ENCODE data around the gene SOCS2. TPM values are rescaled to one million over a fixed set of nuclear protein-coding genes. Genes with fewer than 3 reads are reported as not detected.
A peak's percentile ranks its signal among the peaks of the same experiment; 100 is the strongest.

SOCS2 gene
- total RNA-seq, 1 experiment from 2014 or later: 57.2 TPM

GRCh38 chr12:93626160-93626559 lies 53.7 kb downstream of the SOCS2 start:
- H3K9ac ChIP-seq (ENCODE audit: extremely low read depth, insufficient read length, low read length): no peak overlapping the region
- no peak overlapping the region for H3K23ac ChIP-seq (ENCODE audit: insufficient read length, low read depth, low read length)
- H2AFZ ChIP-seq (ENCODE audit: low read length): no peak overlapping the region
- no peak overlapping the region for H2BK20ac ChIP-seq (ENCODE audit: low read depth, low read length, poor library complexity, severe bottlenecking)
- H3T11ph ChIP-seq (ENCODE audit: low read length): no peak overlapping the region
- H3K79me1 ChIP-seq (ENCODE audit: insufficient read depth, low read depth, low read length, poor library complexity, severe bottlenecking): no peaks in the 10 kb centered on the region
- no peak overlapping the region for H3K18ac ChIP-seq (ENCODE audit: insufficient read length, low read depth, low read length)
- no peak overlapping the region for H2BK120ac ChIP-seq (ENCODE audit: low read depth, low read length, poor library complexity, severe bottlenecking)
- no peak overlapping the region for H3K4ac ChIP-seq (ENCODE audit: low read depth, low read length)
- H2AK5ac ChIP-seq (ENCODE audit: insufficient read length, low read length): no peak overlapping the region
- H2BK5ac ChIP-seq (ENCODE audit: insufficient read length, low read length): no peak overlapping the region
- Mint-ChIP-seq H3K36me3 (ENCODE audit: insufficient read depth in 1 of 3, low read depth in 3 of 3) (no peaks in the 10 kb centered on the region; a peak in 1 of 7 replicates), H3K27ac (no peak overlapping the region), H3K4me3 (no peak overlapping the region), H3K9me3 (no peaks in the 10 kb centered on the region), H3K27me3 (ENCODE audit: low read depth) (no peaks in the 10 kb centered on the region), H3K4me1 (peaks cover 5 to 10% of the 10 kb centered on the region in 2 experiments; a peak in 2 of 4 replicates)
- no peaks in the 10 kb centered on the region for H4K20me1 ChIP-seq (ENCODE audit: control insufficient read depth, insufficient read depth, insufficient read length)
- no peak for TF ChIP-seq CTCF (conservative IDR thresholded peaks at IDR 0.05)
- no peak overlapping the region for H3K27ac ChIP-seq (ENCODE audit: insufficient read length, low read depth, low read length)
- H3K27me3 ChIP-seq (ENCODE audit: insufficient read depth, low read length): no peaks in the 10 kb centered on the region
- no peak overlapping the region for H2BK15ac ChIP-seq (ENCODE audit: low read depth, low read length)
- no peak overlapping the region for H4K5ac ChIP-seq (ENCODE audit: insufficient read length, low read depth, low read length)
- H2BK12ac ChIP-seq (ENCODE audit: insufficient read length, low read depth, low read length): no peak overlapping the region
- DNase-seq: peak; percentile 8
- H4K8ac ChIP-seq (replicated peaks; ENCODE audit: insufficient read length, low read depth, low read length): no peak overlapping the region
- H4K91ac ChIP-seq (ENCODE audit: insufficient read length, low read depth, low read length): no peak overlapping the region
- H3K23me2 ChIP-seq (ENCODE audit: insufficient read length, low read depth, low read length, poor library complexity, severe bottlenecking): no peaks in the 10 kb centered on the region
- no peaks in the 10 kb centered on the region for H3K4me1 ChIP-seq (ENCODE audit: insufficient read depth, low read length)
- no peak overlapping the region for H3K4me2 ChIP-seq (ENCODE audit: insufficient read depth, insufficient read length, low read length)
- H3K56ac ChIP-seq (ENCODE audit: insufficient read length, low read depth, low read length): no peak overlapping the region
- no peaks in the 10 kb centered on the region for H3K9me3 ChIP-seq (ENCODE audit: control insufficient read depth, low read depth, low read length)
- H3K79me2 ChIP-seq (ENCODE audit: insufficient read depth, low read length): no peaks in the 10 kb centered on the region
- WGBS (ENCODE audit: extremely low coverage, insufficient read length, low lambda C conversion rate): no CpG with 5 or more reads among the region's 4 CpGs
- no peak overlapping the region for H3K14ac ChIP-seq (ENCODE audit: insufficient read depth, low read length)

Other genes with a start within 250 kb of the SOCS2 start
- 39.9 and 40.6 TPM in 2 replicates for gene NUDT4, start 194.8 kb upstream of the SOCS2 start, total RNA-seq (2021)
- 188 and 192 TPM in 2 replicates for gene UBE2N, start 130.7 kb upstream of the SOCS2 start, total RNA-seq (2021)
- 108 and 112 TPM in 2 replicates for gene MRPL42, start 105.2 kb upstream of the SOCS2 start, total RNA-seq (2021)
- gene CRADD, start 104.7 kb downstream of the SOCS2 start, total RNA-seq (2021): 7.6 and 8.1 TPM in 2 replicates

Measured in H9 (cell line).